DOHH2 (cell line): ENCODE measurements around the gene SVIL.
"Not testable (repeated sequence)": the region's sequence is repeated elsewhere in the genome, so short reads cannot be mapped to it uniquely, and the experiment has no call there.

Source experiments
- H3F3A ChIP-seq: fragments of 200-600 bp; sonication (generic), shearing (Covaris generic); 2 replicates; pipeline ENCODE4 v1.6.0; 2016; ENCODE audit warnings: antibody characterized with exemption, mild to moderate bottlenecking; ENCODE audit not compliant: control insufficient read depth, insufficient read depth
- H3K27ac ChIP-seq: fragments of 200-600 bp; sonication (generic); 2 replicates; pipeline ENCODE4 v1.5.1; 2014; ENCODE audit warnings: low read depth, mild to moderate bottlenecking, low read length, moderate library complexity
- H3K27me3 ChIP-seq: fragments of 200-600 bp; sonication (generic); 2 replicates; pipeline ENCODE4 v1.6.1; 2014; ENCODE audit warnings: mild to moderate bottlenecking, low read length, mixed read lengths; ENCODE audit not compliant: control insufficient read depth
- H3K36me3 ChIP-seq: fragments of 200-600 bp; sonication (generic); 2 replicates; pipeline ENCODE4 v1.6.1; 2014; ENCODE audit warnings: mild to moderate bottlenecking, low read length, moderate library complexity, mixed read lengths; ENCODE audit not compliant: control insufficient read depth
- H3K4me1 ChIP-seq: fragments of 200-600 bp; sonication (generic); 2 replicates; pipeline ENCODE4 v1.6.1; 2014; ENCODE audit warnings: mild to moderate bottlenecking, low read length, mixed read lengths; ENCODE audit not compliant: control insufficient read depth
- H3K4me2 ChIP-seq: fragments of 200-600 bp; sonication (generic); 2 replicates; pipeline ENCODE4 v1.6.0; 2014; ENCODE audit warnings: mild to moderate bottlenecking, low read length, moderate library complexity
- H3K4me3 ChIP-seq: fragments of 200-600 bp; sonication (generic); 2 replicates; pipeline ENCODE4 v1.5.1; 2014; ENCODE audit warnings: mild to moderate bottlenecking, low read length, mixed read lengths
- H3K79me2 ChIP-seq: fragments of 200-600 bp; sonication (generic); 2 replicates; pipeline ENCODE4 v1.6.1; 2014; ENCODE audit warnings: mild to moderate bottlenecking, low read length, mixed read lengths; ENCODE audit not compliant: control insufficient read depth
- H3K9me2 ChIP-seq: fragments of 200-600 bp; sonication (generic); replicated peaks from 2 replicates; pipeline ENCODE4 v1.6.1; 2014; ENCODE audit warnings: mild to moderate bottlenecking, low read length, mixed read lengths; ENCODE audit not compliant: control insufficient read depth
- H3K9me3 ChIP-seq: fragments of 200-600 bp; sonication (generic); 2 replicates; pipeline ENCODE4 v1.6.1; 2014; ENCODE audit warnings: antibody characterized with exemption, low read length, mixed read lengths; ENCODE audit not compliant: control insufficient read depth, insufficient read depth
- H4K20me1 ChIP-seq: fragments of 200-600 bp; sonication (generic); 2 replicates; pipeline ENCODE4 v1.6.0; 2014; ENCODE audit warnings: low read depth, mild to moderate bottlenecking, antibody characterized with exemption, low read length, moderate library complexity; ENCODE audit not compliant: control insufficient read depth, insufficient read depth
- CTCF ChIP-seq: fragments of 200-600 bp; sonication (generic); IDR thresholded peaks from one replicate; pipeline ENCODE4 v1.5.1; 2014; ENCODE audit warnings: antibody characterized with exemption, mild to moderate bottlenecking, low read depth, low read length; ENCODE audit not compliant: poor library complexity, severe bottlenecking
- EZH2phosphoT487 ChIP-seq: fragments of 200-600 bp; sonication (generic); IDR thresholded peaks from 2 replicates; pipeline ENCODE4 v1.6.1; 2017; ENCODE audit warnings: borderline replicate concordance, mild to moderate bottlenecking, antibody characterized with exemption, low read length, moderate library complexity, mixed read lengths

SVIL gene

DNA sequence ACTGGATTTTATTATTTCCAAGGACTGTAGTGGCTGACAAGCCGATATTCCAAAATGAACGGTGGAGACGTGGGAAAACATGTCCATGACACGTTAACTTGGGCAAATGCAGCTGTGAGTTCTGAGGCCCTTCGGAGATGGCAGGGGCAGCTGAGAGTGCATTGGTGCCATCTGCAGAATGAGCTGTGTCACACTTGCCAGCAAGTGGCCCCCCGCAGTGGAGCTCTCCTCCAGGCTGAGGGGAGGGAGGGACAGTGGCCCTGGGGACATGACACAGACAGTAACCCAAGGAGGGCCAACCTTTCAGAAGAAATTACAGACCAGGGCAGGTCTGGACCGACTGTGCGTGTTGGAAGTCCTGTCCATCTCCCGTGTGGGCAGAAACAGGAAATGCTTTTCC is 139.4 kb downstream of the SVIL start:
- no peak overlapping the region for H3K27ac ChIP-seq
- H3K9me3 ChIP-seq = no peaks in the 10 kb centered on the region
- H3K36me3 ChIP-seq = no peaks in the 10 kb centered on the region
- H3K4me1 ChIP-seq = no peaks in the 10 kb centered on the region
- TF ChIP-seq EZH2phosphoT487 (no peak), CTCF (no peak)
- H3K9me2 ChIP-seq = no peaks in the 10 kb centered on the region
- no peak overlapping the region for H3K4me3 ChIP-seq
- no peak overlapping the region for H3K4me2 ChIP-seq
- no peaks in the 10 kb centered on the region for H3F3A ChIP-seq
- H3K27me3 ChIP-seq = no peaks in the 10 kb centered on the region
- no peaks in the 10 kb centered on the region for H3K79me2 ChIP-seq
- no peaks in the 10 kb centered on the region for H4K20me1 ChIP-seq

DNA sequence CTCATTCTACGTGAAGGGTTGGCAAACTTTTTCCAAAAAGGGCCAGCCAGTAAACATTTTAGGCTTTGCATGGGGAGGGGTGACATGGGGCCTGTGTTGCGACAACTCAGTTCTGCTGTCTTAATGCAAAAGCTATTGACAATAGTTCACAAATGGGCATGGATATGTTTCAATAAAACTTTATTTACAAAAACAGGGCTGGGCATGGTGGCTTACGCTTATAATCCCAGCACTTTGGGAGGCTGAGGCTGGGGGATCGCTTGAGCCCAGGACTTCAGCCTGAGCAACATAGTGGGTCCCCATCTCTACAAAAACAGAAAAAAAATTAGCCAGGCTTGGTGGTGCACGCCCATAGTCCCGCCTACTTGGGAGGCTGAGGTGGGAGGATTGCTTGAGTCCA is 141.1 kb downstream of the SVIL start:
- Histone ChIP-seq H3K4me2 (no peak overlapping the region), H3K79me2 (no peaks in the 10 kb centered on the region), H3K27ac (no peak overlapping the region), H3K9me3 (no peaks in the 10 kb centered on the region), H3K9me2 (no peaks in the 10 kb centered on the region), H3K36me3 (no peaks in the 10 kb centered on the region), H3F3A (no peaks in the 10 kb centered on the region), H3K27me3 (no peaks in the 10 kb centered on the region), H3K4me3 (no peak overlapping the region), H4K20me1 (no peaks in the 10 kb centered on the region), H3K4me1 (no peaks in the 10 kb centered on the region)
- TF ChIP-seq CTCF (no peak), EZH2phosphoT487 (no peak)

GRCh38 chr10:29492774-29493173 is 142.0 kb downstream of the SVIL start:
- no peaks in the 10 kb centered on the region for H3K9me2 ChIP-seq
- H3K27me3 ChIP-seq = no peaks in the 10 kb centered on the region
- TF ChIP-seq EZH2phosphoT487 (no peak), CTCF (no peak)
- no peak overlapping the region for H3K27ac ChIP-seq
- no peak overlapping the region for H3K4me2 ChIP-seq
- H3F3A ChIP-seq = no peaks in the 10 kb centered on the region
- H3K36me3 ChIP-seq = no peaks in the 10 kb centered on the region
- H3K4me3 ChIP-seq = no peak overlapping the region
- H3K4me1 ChIP-seq = peaks cover 5% of the 10 kb centered on the region
- no peaks in the 10 kb centered on the region for H4K20me1 ChIP-seq
- H3K9me3 ChIP-seq = no peaks in the 10 kb centered on the region
- H3K79me2 ChIP-seq = no peaks in the 10 kb centered on the region

DNA sequence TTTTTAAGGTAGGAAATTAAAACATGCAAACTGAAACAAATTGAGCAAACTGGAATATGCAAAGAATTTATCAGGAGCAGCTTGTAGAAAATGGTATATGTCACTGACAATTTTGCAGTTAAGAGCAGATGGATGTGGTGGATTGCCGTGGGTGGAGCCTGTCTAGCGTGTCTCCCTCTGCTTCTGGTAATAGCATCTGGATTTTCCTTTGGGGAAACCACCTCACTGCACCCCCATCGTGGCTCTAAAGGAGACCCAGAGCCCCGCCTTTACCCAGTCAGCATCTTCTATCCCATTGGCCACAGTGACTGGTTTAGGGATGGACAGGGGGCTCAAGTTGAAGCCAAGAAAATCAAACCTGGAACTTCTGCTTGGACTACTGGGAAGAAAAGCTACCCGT is 142.9 kb downstream of the SVIL start:
- no peak for TF ChIP-seq CTCF
- no peak for TF ChIP-seq EZH2phosphoT487
- no peak overlapping the region for H3K4me2 ChIP-seq
- no peaks in the 10 kb centered on the region for H3K27me3 ChIP-seq
- no peaks in the 10 kb centered on the region for H3F3A ChIP-seq
- no peaks in the 10 kb centered on the region for H3K36me3 ChIP-seq
- H3K4me1 ChIP-seq = peaks cover 13% of the 10 kb centered on the region
- H3K27ac ChIP-seq = no peak overlapping the region
- no peaks in the 10 kb centered on the region for H3K9me3 ChIP-seq
- no peaks in the 10 kb centered on the region for H3K79me2 ChIP-seq
- H4K20me1 ChIP-seq = no peaks in the 10 kb centered on the region
- no peaks in the 10 kb centered on the region for H3K9me2 ChIP-seq
- no peak overlapping the region for H3K4me3 ChIP-seq

DNA sequence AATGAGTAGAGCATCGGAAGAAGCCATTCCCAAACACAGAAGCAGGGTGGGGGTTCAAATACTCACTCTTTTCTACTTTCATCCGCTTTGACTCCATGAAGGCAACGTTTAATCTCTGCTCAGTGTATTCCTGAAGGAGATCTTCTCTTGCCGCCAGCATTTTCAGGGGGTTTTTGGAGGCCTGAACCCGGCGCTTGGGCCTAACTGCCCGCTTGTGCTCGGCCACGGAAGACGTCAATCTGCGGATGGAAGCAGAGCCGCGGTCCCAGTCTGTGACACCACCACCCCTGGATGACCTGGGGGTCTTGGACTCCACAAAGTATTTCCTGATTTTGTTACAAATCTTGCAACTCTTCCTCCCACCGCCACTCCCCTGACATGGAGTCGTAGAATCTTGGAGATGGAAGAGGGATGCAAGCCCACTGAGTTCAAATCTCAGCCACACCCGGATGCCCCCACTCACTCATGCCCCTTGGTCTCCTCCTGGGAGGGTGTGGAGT is 143.9 kb downstream of the SVIL start:
- H3K36me3 ChIP-seq = not testable (repeated sequence)

More for the DNA sequence above, 143.9 kb downstream of the SVIL start:
- H3K9me3 ChIP-seq, H3K27ac ChIP-seq, H3K79me2 ChIP-seq, H3K9me2 ChIP-seq, H4K20me1 ChIP-seq, H3K4me3 ChIP-seq, H3K4me2 ChIP-seq, H3F3A ChIP-seq, H3K27me3 ChIP-seq: not testable (repeated sequence)
- peaks cover 16% of the 10 kb centered on the region for H3K4me1 ChIP-seq
